Breast epithelium (tissue), 3 donors: ENCODE measurements around the gene KLK2.

Source experiments
- CTCF ChIP-seq, 3 donors: fragments of 450-650 bp; IDR thresholded peaks; one replicate each; pipeline ENCODE4 v1.5.1; 2016 to 2017; ENCODE audit warnings: antibody characterized with exemption in 3 of 3, mild to moderate bottlenecking in 3 of 3, moderate library complexity in 3 of 3
- POLR2A ChIP-seq: fragments of 450-650 bp; IDR thresholded peaks from one replicate; pipeline ENCODE4 v1.6.1; 2016; ENCODE audit warnings: antibody characterized with exemption, mild to moderate bottlenecking, moderate library complexity

GRCh38 chr19:50898018-50898417 is 24.8 kb downstream of the KLK2 start:
- no peak for TF ChIP-seq CTCF (IDR thresholded peaks at IDR 0.05)
- no peak for TF ChIP-seq POLR2A
